K562 (cell line): ENCODE measurements around the gene PPP6C. TPM values are rescaled to one million over a fixed set of nuclear protein-coding genes. Genes with fewer than 3 reads are reported as not detected.

ENCODE experiments used
- ATAC-seq: fragments of 200-7000 bp; cut with Tn5 transposase; 3 replicates; pipeline ENCODE4 v1.9.1; 2020; ENCODE audit warnings: moderate library complexity
- BruUV-seq: library from RNA; stranded (reverse); fragments of 400-500 nt; replicated peaks from 2 replicates; lab custom pipeline; 2021; lab: Mats Ljungman, UMichigan
- CTCF ChIA-PET: fragments of 300-600 bp; formaldehyde crosslinking; extraction: SDS; loops from one replicate; lab custom pipeline; 2021; ENCODE audit warnings: low intra/inter-chr PET ratio; lab: Yijun Ruan, JAX
- POLR2A ChIA-PET: fragments of 300-600, 350-650 bp; sonication (Branson Sonifier 250); formaldehyde crosslinking; extraction: SDS; loops from one replicate; lab custom pipeline; 2021; ENCODE audit warnings: antibody characterized with exemption, inconsistent platforms; lab: Yijun Ruan, JAX
- DNase-seq, 4 experiments: peaks; one replicate each; pipeline versions ENCODE4 v3.0.0 to v3.0.0-alpha.2; 2011 to 2018; ENCODE audit warnings: low spot score in 3 of 4, mixed read lengths in 3 of 4; ENCODE audit errors: extremely low read depth in 1 of 4
- FAIRE-seq: peaks from 2 replicates; lab custom pipeline; 2011; peaks lifted over from hg19 to GRCh38; lab: Jason Lieb, UNC
- H2AFZ ChIP-seq: 2 replicates; pipeline ENCODE4 v1.6.0; 2011; ENCODE audit warnings: low read depth, low read length, control low read depth, inconsistent platforms
- H3K27ac ChIP-seq: fragments of 200-600 bp; 3 replicates; pipeline ENCODE4 v1.8.0; 2011; ENCODE audit warnings: low read depth, mild to moderate bottlenecking, control low read depth, inconsistent platforms, low read length, moderate library complexity, mixed read lengths; ENCODE audit errors: extremely low read depth
- H3K27me3 ChIP-seq, 2 experiments: fragments of 300-600 bp in 1 of 2; 2 replicates in 1 of 2; 3 replicates in 1 of 2; pipeline versions ENCODE4 v1.6.0 to v1.8.0; 2011; ENCODE audit warnings: inconsistent platforms in 2 of 2, low read length in 2 of 2, mild to moderate bottlenecking in 1 of 2, mixed read lengths in 1 of 2, moderate library complexity in 1 of 2; ENCODE audit not compliant: control insufficient read depth in 2 of 2, insufficient read depth in 2 of 2
- H3K36me3 ChIP-seq: fragments of 300-600 bp; 3 replicates; pipeline ENCODE4 v1.8.0; 2011; ENCODE audit warnings: mild to moderate bottlenecking, low read length, inconsistent platforms; ENCODE audit not compliant: control insufficient read depth, insufficient read depth
- H3K4me1 ChIP-seq, 2 experiments: fragments of 200-600 bp in 1 of 2; replicated peaks in 1 of 2; 2 replicates in 1 of 2; 3 replicates in 1 of 2; pipeline versions ENCODE4 v1.5.1 to v1.8.0; 2011; ENCODE audit warnings: inconsistent platforms in 2 of 2, low read length in 2 of 2, mild to moderate bottlenecking in 1 of 2, mixed read lengths in 1 of 2, moderate library complexity in 1 of 2; ENCODE audit not compliant: control insufficient read depth in 2 of 2, insufficient read depth in 2 of 2
- H3K4me2 ChIP-seq: 2 replicates; pipeline ENCODE4 v1.6.1; 2011; ENCODE audit warnings: low read length, control low read depth, inconsistent platforms, mixed read lengths; ENCODE audit not compliant: insufficient read depth
- H3K4me3 ChIP-seq: fragments of 200-600 bp; sonication (generic), shearing (Covaris generic); 2 replicates; pipeline ENCODE4 v1.5.1; 2016; ENCODE audit warnings: control low read depth, inconsistent platforms
- H3K79me2 ChIP-seq: fragments of 200-600 bp; 3 replicates; pipeline ENCODE4 v1.8.0; 2011; ENCODE audit warnings: low read length, inconsistent platforms; ENCODE audit not compliant: control insufficient read depth, insufficient read depth
- H3K9ac ChIP-seq, 2 experiments: 2 replicates each; pipeline versions ENCODE4 v1.6.0 to v1.6.1; 2011; ENCODE audit warnings: low read depth in 2 of 2, low read length in 2 of 2, control low read depth in 1 of 2, inconsistent platforms in 1 of 2, mild to moderate bottlenecking in 1 of 2, mixed read lengths in 1 of 2; ENCODE audit not compliant: insufficient read depth in 1 of 2
- H3K9me1 ChIP-seq: one replicate; pipeline ENCODE4 v1.6.0; 2011; ENCODE audit warnings: inconsistent platforms, mild to moderate bottlenecking, low read length, moderate library complexity; ENCODE audit not compliant: control insufficient read depth, insufficient read depth
- H3K9me3 ChIP-seq: replicated peaks from 2 replicates; pipeline ENCODE4 v1.5.1; 2011; ENCODE audit warnings: low read depth, low read length, inconsistent platforms; ENCODE audit not compliant: control insufficient read depth, insufficient read depth
- H4K20me1 ChIP-seq: replicated peaks from 2 replicates; pipeline ENCODE4 v1.6.1; 2011; ENCODE audit warnings: low read length, inconsistent platforms, mixed read lengths; ENCODE audit not compliant: control insufficient read depth, insufficient read depth
- CREB1 ChIP-seq, 2 experiments: sonication (generic) in 1 of 2; formaldehyde crosslinking in 1 of 2; IDR thresholded peaks; 2 replicates each; pipeline versions ENCODE4 v1.6.1 to v1.8.0; 2012 to 2022; ENCODE audit warnings: inconsistent platforms in 1 of 2, mild to moderate bottlenecking in 1 of 2, missing genetic modification reagents in 1 of 2, moderate library complexity in 1 of 2
- EWSR1 ChIP-seq: fragments of 450-650 bp; IDR thresholded peaks from 2 replicates; pipeline ENCODE4 v1.6.1; 2018; ENCODE audit warnings: borderline replicate concordance, mild to moderate bottlenecking, low read depth, moderate library complexity; ENCODE audit not compliant: partially characterized antibody
- JUNB ChIP-seq: fragments of 450-650 bp; formaldehyde crosslinking; conservative IDR thresholded peaks from 2 replicates; pipeline ENCODE4 v1.4.0; 2020; ENCODE audit warnings: mild to moderate bottlenecking
- NR2C2 ChIP-seq, 2 experiments: fragments of 200-800 bp in 1 of 2; sonication (Bioruptor generic) in 1 of 2; sonication (generic) in 1 of 2; formaldehyde crosslinking in 1 of 2; IDR thresholded peaks; 2 replicates each; pipeline versions ENCODE4 v1.6.1 to v1.8.0; 2016 to 2022; ENCODE audit warnings: mild to moderate bottlenecking in 1 of 2, missing compliant biosample characterization in 1 of 2, missing genetic modification characterization in 1 of 2, missing genetic modification reagents in 1 of 2
- PHTF2 ChIP-seq: fragments of 250-450 bp; sonication (Bioruptor Pico); IDR thresholded peaks from 2 replicates; pipeline ENCODE4 v1.5.0; 2021; ENCODE audit warnings: mild to moderate bottlenecking
- POLR2G ChIP-seq: fragments of 200-400 bp; formaldehyde crosslinking; IDR thresholded peaks from 2 replicates; pipeline ENCODE4 v1.6.1; 2017; ENCODE audit warnings: low read depth, mild to moderate bottlenecking, antibody characterized with exemption, low read length, moderate library complexity
- ZFPM2 ChIP-seq: fragments of 250-450 bp; sonication (Bioruptor Pico); IDR thresholded peaks from 2 replicates; pipeline ENCODE4 v1.5.1; 2022; ENCODE audit warnings: mild to moderate bottlenecking
- WGBS: fragments of 100-300 bp; shearing (Covaris generic); methylation state at CpG from one replicate; pipeline ENCODE4 v1.1.6; 2016; ENCODE audit warnings: low coverage, mixed read lengths; ENCODE audit not compliant: insufficient coverage; ENCODE audit errors: missing lambda C conversion rate; 5-methylcytosine and 5-hydroxymethylcytosine counted together
- in situ Hi-C: fragments of 300-500 bp; cut with MboI; formaldehyde crosslinking; loops from 4 replicates; pipeline ENCODE4 v1.15.0; 2018; ENCODE audit warnings: inconsistent platforms, mixed read lengths
- intact Hi-C: fragments of 100-400 bp; cut with micrococcal nuclease; formaldehyde crosslinking; loops from 2 replicates; pipeline ENCODE4 v1.14.2; 2022
- polyA plus RNA-seq, 8 experiments: library from polyadenylated mRNA; depleted of rRNA in 4 of 8; stranded (reverse) in 5 of 8; unstranded in 3 of 8; fragments of >200 nt; fragmentation: Nextera tagmentation in 2 of 8; fragmentation: Illumina TruSeq in 1 of 8; extraction: Ambion mirVana in 2 of 8; extraction: Trizol in 1 of 8; gene quantifications; 2 replicates each; pipeline versions ENCODE4 v1.2.1 to v1.2.3, GENCODE V29; 2011 to 2014; ENCODE audit warnings: inconsistent platforms in 1 of 8, missing spikeins in 1 of 8
- total RNA-seq, 7 experiments: library from RNA; depleted of rRNA in 6 of 7; stranded (reverse); fragments of >200 nt in 6 of 7; fragmentation: Illumina TruSeq in 2 of 7; extraction: Trizol in 2 of 7; gene quantifications; 2 replicates each; pipeline versions ENCODE4 v1.2.1 to v1.2.3, GENCODE V29; 2011 to 2021; ENCODE audit warnings: low replicate concordance in 1 of 7
- TF ChIP-seq, protein P1 (sequence below): sonication (generic); formaldehyde crosslinking; IDR thresholded peaks from 2 replicates; pipeline ENCODE4 v1.8.0; 2022; ENCODE audit warnings: mild to moderate bottlenecking, missing genetic modification reagents
- TF ChIP-seq, protein P2 (sequence below): sonication (generic); formaldehyde crosslinking; IDR thresholded peaks from 2 replicates; pipeline ENCODE4 v1.8.1; 2023; ENCODE audit warnings: mild to moderate bottlenecking, missing genetic modification reagents
- TF ChIP-seq, protein P3 (sequence below): fragments of 450-650 bp; formaldehyde crosslinking; IDR thresholded peaks from 2 replicates; pipeline ENCODE4 v1.4.0; 2022; ENCODE audit warnings: missing genetic modification characterization
- TF ChIP-seq, protein P4 (sequence below): sonication (generic); formaldehyde crosslinking; IDR thresholded peaks from 2 replicates; pipeline ENCODE4 v1.8.1; 2023; ENCODE audit warnings: mild to moderate bottlenecking, missing genetic modification reagents

The PPP6C gene
- total and polyA plus RNA-seq, 9 of the 15 experiments (the other 6 are each of a cell fraction or from before 2014, with no cell fraction given): 18.8 to 44.8 (median 38.3) TPM

DNA sequence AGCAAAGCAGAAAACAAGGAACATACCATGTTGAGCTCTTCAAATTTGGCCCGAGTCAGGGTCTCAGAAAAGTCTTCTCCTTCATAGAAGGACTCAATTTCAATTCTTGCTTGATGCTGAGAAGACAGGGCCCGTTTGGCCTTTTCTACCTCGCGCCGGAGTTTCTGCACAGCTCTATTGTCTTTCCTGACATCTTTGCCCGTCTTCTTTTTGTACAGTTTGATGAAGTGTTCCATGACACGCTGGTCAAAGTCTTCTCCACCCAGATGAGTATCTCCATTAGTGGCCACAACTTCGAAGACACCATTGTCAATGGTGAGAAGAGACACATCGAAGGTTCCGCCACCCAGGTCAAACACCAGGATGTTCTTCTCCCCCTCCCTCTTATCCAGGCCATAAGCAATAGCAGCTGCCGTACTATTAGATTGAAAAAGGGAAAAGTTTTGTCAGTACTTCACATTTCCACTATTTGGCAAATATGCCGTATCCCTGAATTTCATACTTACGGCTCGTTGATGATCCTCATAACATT is 49.4 kb upstream of the PPP6C start (continued):
- TF ChIP-seq EWSR1: no peak
- TF ChIP-seq, protein P1, sequence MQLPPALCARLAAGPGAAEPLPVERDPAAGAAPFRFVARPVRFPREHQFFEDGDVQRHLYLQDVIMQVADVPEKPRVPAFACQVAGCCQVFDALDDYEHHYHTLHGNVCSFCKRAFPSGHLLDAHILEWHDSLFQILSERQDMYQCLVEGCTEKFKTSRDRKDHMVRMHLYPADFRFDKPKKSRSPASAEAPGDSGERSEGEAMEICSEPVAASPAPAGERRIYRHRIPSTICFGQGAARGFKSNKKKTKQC: 0 out of 2 replicates have a peak, but pooled peaks have one; percentile 12
- TF ChIP-seq, protein P2, sequence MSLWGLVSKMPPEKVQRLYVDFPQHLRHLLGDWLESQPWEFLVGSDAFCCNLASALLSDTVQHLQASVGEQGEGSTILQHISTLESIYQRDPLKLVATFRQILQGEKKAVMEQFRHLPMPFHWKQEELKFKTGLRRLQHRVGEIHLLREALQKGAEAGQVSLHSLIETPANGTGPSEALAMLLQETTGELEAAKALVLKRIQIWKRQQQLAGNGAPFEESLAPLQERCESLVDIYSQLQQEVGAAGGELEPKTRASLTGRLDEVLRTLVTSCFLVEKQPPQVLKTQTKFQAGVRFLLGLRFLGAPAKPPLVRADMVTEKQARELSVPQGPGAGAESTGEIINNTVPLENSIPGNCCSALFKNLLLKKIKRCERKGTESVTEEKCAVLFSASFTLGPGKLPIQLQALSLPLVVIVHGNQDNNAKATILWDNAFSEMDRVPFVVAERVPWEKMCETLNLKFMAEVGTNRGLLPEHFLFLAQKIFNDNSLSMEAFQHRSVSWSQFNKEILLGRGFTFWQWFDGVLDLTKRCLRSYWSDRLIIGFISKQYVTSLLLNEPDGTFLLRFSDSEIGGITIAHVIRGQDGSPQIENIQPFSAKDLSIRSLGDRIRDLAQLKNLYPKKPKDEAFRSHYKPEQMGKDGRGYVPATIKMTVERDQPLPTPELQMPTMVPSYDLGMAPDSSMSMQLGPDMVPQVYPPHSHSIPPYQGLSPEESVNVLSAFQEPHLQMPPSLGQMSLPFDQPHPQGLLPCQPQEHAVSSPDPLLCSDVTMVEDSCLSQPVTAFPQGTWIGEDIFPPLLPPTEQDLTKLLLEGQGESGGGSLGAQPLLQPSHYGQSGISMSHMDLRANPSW (CRISPR knock-in tag): 0 out of 2 replicates have a peak, but pooled peaks have one; percentile 50
- TF ChIP-seq, all 486 proteins: peak for 17

DNA sequence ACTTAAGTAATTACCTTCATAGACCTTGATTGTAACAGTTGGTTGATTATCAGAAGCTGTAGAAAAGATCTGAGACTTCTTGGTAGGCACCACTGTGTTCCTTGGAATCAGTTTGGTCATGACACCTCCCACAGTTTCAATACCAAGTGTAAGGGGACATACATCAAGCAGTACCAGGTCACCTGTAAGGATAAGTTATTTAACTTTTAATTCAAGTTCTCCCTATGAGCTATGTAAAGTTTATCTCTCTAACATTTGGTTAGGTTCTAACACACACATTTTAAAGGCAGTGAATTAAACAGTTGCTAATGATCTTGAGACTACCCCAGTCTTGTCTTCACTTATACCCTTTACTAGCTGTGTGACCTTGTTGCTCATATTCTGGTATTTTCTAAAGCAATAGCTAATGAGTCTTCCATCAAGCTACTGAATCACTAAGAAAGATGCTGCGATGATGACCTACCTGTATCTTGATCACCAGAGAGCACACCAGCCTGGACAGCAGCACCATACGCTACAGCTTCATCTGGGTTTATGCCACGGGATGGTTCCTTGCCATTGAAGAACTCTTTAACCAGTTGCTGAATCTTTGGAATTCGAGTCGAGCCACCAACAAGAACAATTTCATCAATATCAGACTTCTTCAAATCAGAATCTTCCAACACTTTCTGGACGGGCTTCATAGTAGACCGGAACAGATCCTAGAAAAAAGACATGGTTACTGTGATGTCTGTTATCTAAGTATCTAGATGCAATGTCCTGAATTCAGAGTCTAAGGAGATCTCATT is 48.7 kb upstream of the PPP6C start:
- Histone ChIP-seq H3K4me3 (peak overlapping the region; percentile 92), H3K4me1 (peaks cover 17 to 25% of the 10 kb centered on the region in 2 experiments; a peak in 4 of 5 replicates), H2AFZ (no peak overlapping the region), H3K27ac (no peak overlapping the region; the same call in 1 of the 3 replicates), H3K79me2 (peaks cover 70% of the 10 kb centered on the region), H4K20me1 (peaks cover 64% of the 10 kb centered on the region), H3K27me3 (no peaks in the 10 kb centered on the region; a peak in 1 of 5 replicates), H3K36me3 (peaks cover 73% of the 10 kb centered on the region), H3K9me1 (no peaks in the 10 kb centered on the region), H3K9ac (peak overlapping the region; percentile 84 to 96), H3K4me2 (peak overlapping the region; percentile 97), H3K9me3 (no peaks in the 10 kb centered on the region)
- ChIA-PET POLR2A (interaction anchor here (0.6 to 6.2 kb wide), 13 partner anchors 8 to 131 kb away, joined by 3 to 75 read pairs (median 4); partner anchors contain the start of gene GAPVD1), CTCF (no interaction called here)
- ATAC-seq (no peak), DNase-seq (no peak), FAIRE-seq (no peak)
- in situ Hi-C loops: no loop called here
- no TSS peak for BruUV-seq
- 33% methylated on average over 7 of the region's 7 CpGs for WGBS
- intact Hi-C loops: no loop called here
- no peak for TF ChIP-seq NR2C2 (CRISPR knock-in tag; IDR thresholded peaks at IDR 0.05)
- TF ChIP-seq NR2C2 (tag; IDR thresholded peaks at IDR 0.05): peak; percentile 31; the same call in 1 of the 2 replicates
- TF ChIP-seq JUNB (CRISPR knock-in tag): no peak
- peak; percentile 72 for TF ChIP-seq POLR2G
- no peak for TF ChIP-seq PHTF2 (CRISPR knock-in tag)
- TF ChIP-seq, protein P3, sequence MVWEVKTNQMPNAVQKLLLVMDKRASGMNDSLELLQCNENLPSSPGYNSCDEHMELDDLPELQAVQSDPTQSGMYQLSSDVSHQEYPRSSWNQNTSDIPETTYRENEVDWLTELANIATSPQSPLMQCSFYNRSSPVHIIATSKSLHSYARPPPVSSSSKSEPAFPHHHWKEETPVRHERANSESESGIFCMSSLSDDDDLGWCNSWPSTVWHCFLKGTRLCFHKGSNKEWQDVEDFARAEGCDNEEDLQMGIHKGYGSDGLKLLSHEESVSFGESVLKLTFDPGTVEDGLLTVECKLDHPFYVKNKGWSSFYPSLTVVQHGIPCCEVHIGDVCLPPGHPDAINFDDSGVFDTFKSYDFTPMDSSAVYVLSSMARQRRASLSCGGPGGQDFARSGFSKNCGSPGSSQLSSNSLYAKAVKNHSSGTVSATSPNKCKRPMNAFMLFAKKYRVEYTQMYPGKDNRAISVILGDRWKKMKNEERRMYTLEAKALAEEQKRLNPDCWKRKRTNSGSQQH (CRISPR knock-in tag): 0 out of 2 replicates have a peak, but pooled peaks have one; percentile 12
- no peak for TF ChIP-seq ZFPM2
- TF ChIP-seq CREB1 (IDR thresholded peaks at IDR 0.05): no peak
- no peak; the same call in 1 of the 2 replicates for TF ChIP-seq CREB1 (CRISPR knock-in tag; IDR thresholded peaks at IDR 0.05)
- TF ChIP-seq, protein P4, sequence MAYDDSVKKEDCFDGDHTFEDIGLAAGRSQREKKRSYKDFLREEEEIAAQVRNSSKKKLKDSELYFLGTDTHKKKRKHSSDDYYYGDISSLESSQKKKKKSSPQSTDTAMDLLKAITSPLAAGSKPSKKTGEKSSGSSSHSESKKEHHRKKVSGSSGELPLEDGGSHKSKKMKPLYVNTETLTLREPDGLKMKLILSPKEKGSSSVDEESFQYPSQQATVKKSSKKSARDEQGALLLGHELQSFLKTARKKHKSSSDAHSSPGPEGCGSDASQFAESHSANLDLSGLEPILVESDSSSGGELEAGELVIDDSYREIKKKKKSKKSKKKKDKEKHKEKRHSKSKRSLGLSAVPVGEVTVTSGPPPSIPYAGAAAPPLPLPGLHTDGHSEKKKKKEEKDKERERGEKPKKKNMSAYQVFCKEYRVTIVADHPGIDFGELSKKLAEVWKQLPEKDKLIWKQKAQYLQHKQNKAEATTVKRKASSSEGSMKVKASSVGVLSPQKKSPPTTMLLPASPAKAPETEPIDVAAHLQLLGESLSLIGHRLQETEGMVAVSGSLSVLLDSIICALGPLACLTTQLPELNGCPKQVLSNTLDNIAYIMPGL (CRISPR knock-in tag): no peak
